ENCODE measurements around the gene DROSHA.

DNA sequence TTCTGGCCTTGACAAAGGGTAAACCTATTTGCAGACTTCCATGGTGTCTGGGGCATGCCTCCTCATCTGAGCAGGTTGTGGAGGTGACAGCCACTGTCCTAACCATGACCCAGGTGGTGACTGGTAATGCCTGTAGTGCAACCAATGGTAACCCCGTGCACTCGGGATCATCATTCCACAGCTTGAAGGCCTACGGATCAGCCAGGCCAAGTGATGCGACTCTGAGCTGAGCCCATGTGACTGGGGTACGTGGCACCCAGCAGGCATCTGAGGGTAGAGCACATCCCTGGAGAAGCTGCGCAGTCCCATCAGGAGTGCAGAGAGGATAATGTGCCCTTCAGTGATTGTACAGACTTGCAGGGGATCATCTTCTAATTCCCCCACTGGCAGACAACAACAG lies 35.0 kb downstream of the DROSHA start:
- TF ChIP-seq, protein P1, sequence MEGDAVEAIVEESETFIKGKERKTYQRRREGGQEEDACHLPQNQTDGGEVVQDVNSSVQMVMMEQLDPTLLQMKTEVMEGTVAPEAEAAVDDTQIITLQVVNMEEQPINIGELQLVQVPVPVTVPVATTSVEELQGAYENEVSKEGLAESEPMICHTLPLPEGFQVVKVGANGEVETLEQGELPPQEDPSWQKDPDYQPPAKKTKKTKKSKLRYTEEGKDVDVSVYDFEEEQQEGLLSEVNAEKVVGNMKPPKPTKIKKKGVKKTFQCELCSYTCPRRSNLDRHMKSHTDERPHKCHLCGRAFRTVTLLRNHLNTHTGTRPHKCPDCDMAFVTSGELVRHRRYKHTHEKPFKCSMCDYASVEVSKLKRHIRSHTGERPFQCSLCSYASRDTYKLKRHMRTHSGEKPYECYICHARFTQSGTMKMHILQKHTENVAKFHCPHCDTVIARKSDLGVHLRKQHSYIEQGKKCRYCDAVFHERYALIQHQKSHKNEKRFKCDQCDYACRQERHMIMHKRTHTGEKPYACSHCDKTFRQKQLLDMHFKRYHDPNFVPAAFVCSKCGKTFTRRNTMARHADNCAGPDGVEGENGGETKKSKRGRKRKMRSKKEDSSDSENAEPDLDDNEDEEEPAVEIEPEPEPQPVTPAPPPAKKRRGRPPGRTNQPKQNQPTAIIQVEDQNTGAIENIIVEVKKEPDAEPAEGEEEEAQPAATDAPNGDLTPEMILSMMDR (optimal IDR thresholded peaks at IDR 0.05 in 1 of 3, IDR thresholded peaks at IDR 0.05 in 1 of 3, conservative IDR thresholded peaks at IDR 0.05 in 1 of 3; ENCODE audit: extremely low read depth in 1 of 3, insufficient read depth in 2 of 3, low read length in 3 of 3) = no peak
- no peak for TF ChIP-seq EZH2 (IDR thresholded peaks at IDR 0.05; ENCODE audit: low read length)

Data from keratinocyte (primary cell).